Measurements from ENCODE around the gene KRT71. TPM values are rescaled to one million over a fixed set of nuclear protein-coding genes. Genes with fewer than 3 reads are reported as not detected.
A peak's percentile ranks its signal among the peaks of the same experiment; 100 is the strongest.

Gene KRT71
- total and polyA plus RNA-seq, 2 of the 8 experiments (the other 6 are each of a cell fraction or from before 2014, with no cell fraction given), result not detected

GRCh38 chr12:52582971-52583456 is 30.1 kb upstream of the KRT71 start:
- H4K5ac ChIP-seq (ENCODE audit: insufficient read length, low read depth, low read length), result no peak overlapping the region
- no peak overlapping the region for H3K14ac ChIP-seq (ENCODE audit: insufficient read length)
- 0 out of 2 replicates have a peak overlapping the region, but pooled peaks have one; percentile 77 for H2BK15ac ChIP-seq (ENCODE audit: low read length)
- no peak overlapping the region for H3K18ac ChIP-seq (ENCODE audit: extremely low read depth, low read length)
- POLR2A ChIA-PET (ENCODE audit: partially characterized antibody), result no interaction called here
- H2BK20ac ChIP-seq (ENCODE audit: low read length), result no peak overlapping the region
- H3K23me2 ChIP-seq (ENCODE audit: low read depth, low read length), result no peaks in the 10 kb centered on the region
- no peak overlapping the region for H3K56ac ChIP-seq (replicated peaks; ENCODE audit: insufficient read length, low read depth, low read length)
- FAIRE-seq (peak; percentile 76), DNase-seq (ENCODE audit: low read depth in 1 of 2, low spot score in 2 of 2) (peak; percentile 21 to 78)
- 35% methylated on average over 7 of the region's 7 CpGs; no CpG with 5 or more reads in 1 of the 2 experiments for WGBS, 2 experiments (ENCODE audit: extremely low coverage in 1 of 2, insufficient coverage in 1 of 2, insufficient read length in 1 of 2, insufficient replicate concordance in 2 of 2, low coverage in 1 of 2, low lambda C conversion rate in 2 of 2, missing lambda C conversion rate in 1 of 2)
- no peak overlapping the region for H3K23ac ChIP-seq (ENCODE audit: insufficient read length)
- no peak overlapping the region for H3K4ac ChIP-seq (replicated peaks; ENCODE audit: insufficient read length, low read depth, low read length)
- peak overlapping the region in 1 of 2 experiments; percentile 13; a peak in 1 of 4 replicates for H3K4me2 ChIP-seq (ENCODE audit: insufficient read depth in 1 of 2, low read depth in 2 of 2, low read length in 2 of 2)
- no peaks in the 10 kb centered on the region for H3K79me1 ChIP-seq (ENCODE audit: low read depth, low read length)
- H3K27ac ChIP-seq (ENCODE audit: low read depth, low read length), result no peak overlapping the region
- H2AK5ac ChIP-seq (ENCODE audit: low read depth, low read length), result no peak overlapping the region
- H3K36me3 ChIP-seq (ENCODE audit: control insufficient read depth in 2 of 4, insufficient read depth in 4 of 4, low read length in 3 of 4), result no peaks in the 10 kb centered on the region
- TF ChIP-seq TAF7 (optimal IDR thresholded peaks at IDR 0.05; ENCODE audit: borderline replicate concordance, low read depth, low read length), result peak; percentile 29
- TF ChIP-seq GABPA (IDR thresholded peaks at IDR 0.05; ENCODE audit: borderline replicate concordance, insufficient read depth, low read length), result peak; percentile 43; the same call in 1 of the 2 replicates
- peak; percentile 58 to 90 (median 86) for TF ChIP-seq CTCF (IDR thresholded peaks at IDR 0.05; ENCODE audit: control extremely low read depth in 1 of 3, insufficient read depth in 1 of 3, low read depth in 1 of 3, low read length in 3 of 3)
- no peak for TF ChIP-seq POLR2A (IDR thresholded peaks at IDR 0.05; ENCODE audit: control extremely low read depth in 1 of 2, low read depth in 2 of 2, low read length in 2 of 2)
- TF ChIP-seq RAD21 (IDR thresholded peaks at IDR 0.05 in 1 of 2, conservative IDR thresholded peaks at IDR 0.05 in 1 of 2; ENCODE audit: low read depth in 2 of 2, low read length in 2 of 2), result peak; percentile 90 to 92
- H4K91ac ChIP-seq (replicated peaks; ENCODE audit: insufficient read length, low read length), result no peak overlapping the region
- no peaks in the 10 kb centered on the region for H3K9me3 ChIP-seq (ENCODE audit: insufficient read depth in 2 of 2, low read depth in 1 of 2, low read length in 1 of 2)
- no peaks in the 10 kb centered on the region for H3K4me1 ChIP-seq (replicated peaks in 1 of 4; ENCODE audit: control insufficient read depth in 3 of 4, insufficient read depth in 4 of 4, low read length in 3 of 4)
- no peak overlapping the region for H2BK120ac ChIP-seq (replicated peaks; ENCODE audit: low read depth, low read length)
- H2BK12ac ChIP-seq (ENCODE audit: low read depth, low read length), result peak overlapping the region; percentile 23; the same call in 1 of the 2 replicates
- H2AFZ ChIP-seq (ENCODE audit: low read length), result peak overlapping the region; percentile 54; the same call in 1 of the 2 replicates
- peak overlapping the region; percentile 26; the same call in 1 of the 2 replicates for H2BK5ac ChIP-seq (ENCODE audit: low read depth, low read length)
- no peak overlapping the region for H3K9ac ChIP-seq (replicated peaks in 1 of 4; ENCODE audit: extremely low read depth in 1 of 4, low read depth in 3 of 4, low read length in 3 of 4)
- H3K79me2 ChIP-seq (ENCODE audit: control insufficient read depth in 1 of 2, insufficient read depth in 2 of 2, low read length in 2 of 2), result no peaks in the 10 kb centered on the region
- CTCF ChIA-PET (ENCODE audit: partially characterized antibody), result interaction anchor here (0.7 to 23.2 kb wide), 61 partner anchors 8 to 442 kb away, joined by 3 to 502 read pairs (median 4); partner anchors contain the start of genes KRT6A, KRT74 and KRT85
- 0 out of 2 replicates have a peak overlapping the region, but pooled peaks have one; percentile 29 for H4K8ac ChIP-seq (ENCODE audit: extremely low read depth, insufficient read depth, low read length)
- no peaks in the 10 kb centered on the region; a peak in 1 of 7 replicates for H3K27me3 ChIP-seq (replicated peaks in 1 of 4; ENCODE audit: control insufficient read depth in 3 of 4, extremely low read depth in 1 of 4, insufficient read depth in 3 of 4, low read length in 3 of 4)
- no peak overlapping the region for H3K4me3 ChIP-seq (ENCODE audit: extremely low read depth in 1 of 4, insufficient read depth in 2 of 4, low read depth in 3 of 4, low read length in 4 of 4)
- no peaks in the 10 kb centered on the region for H4K20me1 ChIP-seq (replicated peaks in 1 of 2; ENCODE audit: control insufficient read depth in 1 of 2, insufficient read depth in 2 of 2, low read length in 2 of 2)

Data from H1 (cell line).